C4-2B (cell line): ENCODE measurements around the gene RNF5.

ENCODE experiments used
- ZFX ChIP-seq: fragments of 450-650 bp; IDR thresholded peaks from 2 replicates; pipeline ENCODE4 v1.6.1; 2017
- TF ChIP-seq, protein P1 (sequence below): fragments of 450-650 bp; conservative IDR thresholded peaks from 2 replicates; pipeline ENCODE4 v1.5.1; 2017; ENCODE audit warnings: mild to moderate bottlenecking

DNA sequence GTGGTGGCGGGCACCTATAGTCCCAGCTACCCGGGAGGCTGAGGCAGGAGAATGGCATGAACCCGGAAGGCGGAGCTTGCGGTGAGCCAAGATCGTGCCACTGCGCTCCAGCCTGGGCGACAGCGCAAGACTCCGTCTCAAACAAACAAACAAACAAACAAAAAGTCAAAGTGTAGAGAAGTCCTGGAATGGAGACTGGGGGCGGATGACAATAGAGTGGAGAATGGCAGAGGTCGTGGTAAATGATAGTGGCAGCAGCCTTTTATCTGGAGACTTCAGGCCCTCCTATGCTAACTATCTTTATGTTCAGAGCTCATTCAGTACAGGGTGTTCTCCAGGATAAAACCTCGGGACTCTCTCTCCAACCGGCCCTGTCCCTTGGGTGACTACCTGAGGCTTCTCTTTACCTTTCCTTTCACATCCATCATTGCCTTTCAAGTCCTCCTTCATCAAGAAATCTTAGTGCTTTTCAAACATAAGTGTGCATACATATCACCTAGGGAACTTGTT, 46.7 kb upstream of the RNF5 start:
- TF ChIP-seq, protein P1, sequence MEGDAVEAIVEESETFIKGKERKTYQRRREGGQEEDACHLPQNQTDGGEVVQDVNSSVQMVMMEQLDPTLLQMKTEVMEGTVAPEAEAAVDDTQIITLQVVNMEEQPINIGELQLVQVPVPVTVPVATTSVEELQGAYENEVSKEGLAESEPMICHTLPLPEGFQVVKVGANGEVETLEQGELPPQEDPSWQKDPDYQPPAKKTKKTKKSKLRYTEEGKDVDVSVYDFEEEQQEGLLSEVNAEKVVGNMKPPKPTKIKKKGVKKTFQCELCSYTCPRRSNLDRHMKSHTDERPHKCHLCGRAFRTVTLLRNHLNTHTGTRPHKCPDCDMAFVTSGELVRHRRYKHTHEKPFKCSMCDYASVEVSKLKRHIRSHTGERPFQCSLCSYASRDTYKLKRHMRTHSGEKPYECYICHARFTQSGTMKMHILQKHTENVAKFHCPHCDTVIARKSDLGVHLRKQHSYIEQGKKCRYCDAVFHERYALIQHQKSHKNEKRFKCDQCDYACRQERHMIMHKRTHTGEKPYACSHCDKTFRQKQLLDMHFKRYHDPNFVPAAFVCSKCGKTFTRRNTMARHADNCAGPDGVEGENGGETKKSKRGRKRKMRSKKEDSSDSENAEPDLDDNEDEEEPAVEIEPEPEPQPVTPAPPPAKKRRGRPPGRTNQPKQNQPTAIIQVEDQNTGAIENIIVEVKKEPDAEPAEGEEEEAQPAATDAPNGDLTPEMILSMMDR = no peak
- no peak for TF ChIP-seq ZFX
